Esophagus muscularis mucosa (tissue), 3 donors: ENCODE results near the gene XYLT1.

Experiments
- POLR2A ChIP-seq: fragments of 450-650 bp; IDR thresholded peaks from one replicate; pipeline ENCODE4 v1.6.1; 2017; ENCODE audit warnings: antibody characterized with exemption, moderate library complexity, mild to moderate bottlenecking, low read depth
- POLR2AphosphoS5 ChIP-seq, 2 donors: sonication (generic); formaldehyde crosslinking; IDR thresholded peaks; one replicate each; pipeline ENCODE4 v1.6.1; 2017; ENCODE audit warnings: antibody characterized with exemption in 2 of 2
- TF ChIP-seq, protein P1 (sequence below), 3 experiments: fragments of 200-600 bp in 2 of 3; fragments of 450-650 bp in 1 of 3; sonication (generic) in 2 of 3; IDR thresholded peaks; one replicate each; pipeline ENCODE4 v1.5.1; 2017 to 2019; ENCODE audit warnings: antibody characterized with exemption in 3 of 3, mild to moderate bottlenecking in 2 of 3, moderate library complexity in 1 of 3

- TF ChIP-seq, protein P1, sequence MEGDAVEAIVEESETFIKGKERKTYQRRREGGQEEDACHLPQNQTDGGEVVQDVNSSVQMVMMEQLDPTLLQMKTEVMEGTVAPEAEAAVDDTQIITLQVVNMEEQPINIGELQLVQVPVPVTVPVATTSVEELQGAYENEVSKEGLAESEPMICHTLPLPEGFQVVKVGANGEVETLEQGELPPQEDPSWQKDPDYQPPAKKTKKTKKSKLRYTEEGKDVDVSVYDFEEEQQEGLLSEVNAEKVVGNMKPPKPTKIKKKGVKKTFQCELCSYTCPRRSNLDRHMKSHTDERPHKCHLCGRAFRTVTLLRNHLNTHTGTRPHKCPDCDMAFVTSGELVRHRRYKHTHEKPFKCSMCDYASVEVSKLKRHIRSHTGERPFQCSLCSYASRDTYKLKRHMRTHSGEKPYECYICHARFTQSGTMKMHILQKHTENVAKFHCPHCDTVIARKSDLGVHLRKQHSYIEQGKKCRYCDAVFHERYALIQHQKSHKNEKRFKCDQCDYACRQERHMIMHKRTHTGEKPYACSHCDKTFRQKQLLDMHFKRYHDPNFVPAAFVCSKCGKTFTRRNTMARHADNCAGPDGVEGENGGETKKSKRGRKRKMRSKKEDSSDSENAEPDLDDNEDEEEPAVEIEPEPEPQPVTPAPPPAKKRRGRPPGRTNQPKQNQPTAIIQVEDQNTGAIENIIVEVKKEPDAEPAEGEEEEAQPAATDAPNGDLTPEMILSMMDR (IDR thresholded peaks at IDR 0.05): peak in 1 of 3 experiments; percentile 3
- TF ChIP-seq POLR2AphosphoS5 (IDR thresholded peaks at IDR 0.05) (peak; percentile 6 to 51), POLR2A (no peak)
Measured at GRCh38 chr16:17304491-17305119, 166.2 kb downstream of the XYLT1 start.
